IPS DF 6.9 (cell line): Measurements from ENCODE around the gene DCHS1.
A peak's percentile ranks its signal among the peaks of the same experiment; 100 is the strongest.

ENCODE experiments used
- DNase-seq: peaks from one replicate; pipeline ENCODE4 v3.0.0-alpha.2; 2013; ENCODE audit warnings: low read depth, low spot score
- H3K27ac ChIP-seq: one replicate; pipeline ENCODE4 v1.5.1; 2013; ENCODE audit warnings: low read length, control low read depth
- H3K27me3 ChIP-seq: 2 replicates; pipeline ENCODE4 v1.6.1; 2013; ENCODE audit warnings: mild to moderate bottlenecking, low read length; ENCODE audit not compliant: control insufficient read depth, insufficient read depth
- H3K36me3 ChIP-seq: 2 replicates; pipeline ENCODE4 v1.6.1; 2013; ENCODE audit warnings: low read length; ENCODE audit not compliant: control insufficient read depth, insufficient read depth
- H3K4me1 ChIP-seq: 2 replicates; pipeline ENCODE4 v1.6.1; 2013; ENCODE audit warnings: low read length; ENCODE audit not compliant: control insufficient read depth, insufficient read depth
- H3K4me3 ChIP-seq: 2 replicates; pipeline ENCODE4 v1.5.1; 2013; ENCODE audit warnings: mild to moderate bottlenecking, low read length
- H3K9me3 ChIP-seq: 2 replicates; pipeline ENCODE4 v1.6.1; 2013; ENCODE audit warnings: low read length, inconsistent platforms; ENCODE audit not compliant: control insufficient read depth, insufficient read depth
- WGBS: extraction: QIAGEN DNeasy Blood & Tissue Kit; methylation state at CpG from one replicate; pipeline ENCODE4 v1.1.7; 2013; ENCODE audit warnings: mixed read lengths, missing lambda C conversion rate; ENCODE audit not compliant: insufficient read length, insufficient coverage; 5-methylcytosine and 5-hydroxymethylcytosine counted together

Gene DCHS1

DNA sequence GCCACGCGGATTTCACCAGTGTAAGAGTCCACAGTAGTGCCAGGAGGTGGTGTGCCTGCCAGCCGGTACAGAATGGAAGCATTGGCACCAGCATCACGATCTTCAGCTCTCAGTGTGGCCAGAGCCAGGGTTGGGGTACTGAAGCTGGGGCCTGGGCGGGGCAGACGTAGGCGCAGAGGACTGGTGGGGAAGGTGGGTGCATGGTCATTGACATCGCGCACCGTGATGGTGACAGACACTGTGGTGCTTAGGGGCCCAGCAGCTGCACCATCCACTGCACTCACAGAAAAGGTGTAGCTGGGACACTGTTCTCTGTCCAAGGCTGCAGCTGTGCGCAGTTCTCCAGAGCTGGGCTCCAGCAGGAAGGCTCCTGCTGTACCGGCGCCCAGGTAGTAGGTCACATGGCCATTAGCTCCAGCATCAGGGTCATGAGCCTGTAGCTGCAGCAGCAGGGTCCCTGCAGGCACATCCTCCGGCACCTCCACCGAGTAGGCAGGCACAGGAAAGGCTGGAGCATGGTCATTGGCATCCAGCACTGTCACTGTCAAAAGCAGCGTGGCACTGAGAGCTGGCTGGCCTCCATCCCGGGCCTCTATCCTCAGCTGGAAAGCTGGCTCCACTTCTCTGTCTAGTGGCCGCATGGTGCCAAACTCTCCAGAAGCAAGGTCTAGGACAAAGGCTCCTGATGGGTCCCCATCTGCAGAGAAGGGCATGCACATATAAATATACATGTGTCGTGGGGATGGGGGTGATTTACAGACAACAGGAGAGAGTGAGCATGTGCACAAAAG is 28.4 kb downstream of the DCHS1 start:
- Histone ChIP-seq H3K4me1 (peaks cover 4% of the 10 kb centered on the region; the same call in 1 of the 2 replicates), H3K27ac (no peak overlapping the region), H3K36me3 (peaks cover 5% of the 10 kb centered on the region), H3K9me3 (no peaks in the 10 kb centered on the region), H3K4me3 (no peak overlapping the region), H3K27me3 (peaks cover 16% of the 10 kb centered on the region; the same call in 1 of the 2 replicates)
- no CpG with 5 or more reads among the region's 19 CpGs for WGBS
- DNase-seq, result no peak

DNA sequence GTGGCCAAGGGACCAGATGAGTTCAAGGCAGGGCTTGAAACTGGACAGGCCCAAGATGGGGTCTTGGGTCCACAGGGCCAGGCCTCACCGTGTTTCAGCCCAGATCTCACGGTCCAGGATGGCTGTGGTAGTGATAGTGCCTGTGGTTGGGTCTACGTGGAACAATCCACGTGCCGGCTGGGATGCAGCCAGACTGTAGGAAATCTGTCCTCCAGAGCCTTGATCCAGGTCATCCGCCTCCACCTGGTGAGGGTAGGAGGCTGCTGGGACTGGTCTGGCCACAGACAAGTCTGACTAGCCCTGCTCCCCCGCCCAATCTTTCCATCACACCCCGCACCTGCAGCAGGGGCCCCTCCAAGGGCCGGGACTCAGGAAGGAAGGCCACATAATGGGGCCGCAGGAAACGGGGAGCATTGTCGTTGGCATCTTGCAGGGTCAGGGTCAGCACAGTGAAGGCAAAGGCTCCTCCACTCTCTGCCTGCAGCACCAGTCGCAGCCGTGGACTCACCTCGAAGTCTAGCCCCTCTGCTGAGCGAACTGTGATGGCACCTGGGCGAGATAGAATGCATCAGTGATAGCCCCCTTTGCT is 29.7 kb downstream of the DCHS1 start:
- peaks cover 5% of the 10 kb centered on the region for H3K36me3 ChIP-seq
- no CpG with 5 or more reads among the region's 17 CpGs for WGBS
- peaks cover 4% of the 10 kb centered on the region; the same call in 1 of the 2 replicates for H3K4me1 ChIP-seq
- H3K27ac ChIP-seq, result no peak overlapping the region
- H3K4me3 ChIP-seq, result no peak overlapping the region
- H3K27me3 ChIP-seq, result peaks cover 10% of the 10 kb centered on the region; the same call in 1 of the 2 replicates
- no peaks in the 10 kb centered on the region for H3K9me3 ChIP-seq
- DNase-seq, result no peak

DNA sequence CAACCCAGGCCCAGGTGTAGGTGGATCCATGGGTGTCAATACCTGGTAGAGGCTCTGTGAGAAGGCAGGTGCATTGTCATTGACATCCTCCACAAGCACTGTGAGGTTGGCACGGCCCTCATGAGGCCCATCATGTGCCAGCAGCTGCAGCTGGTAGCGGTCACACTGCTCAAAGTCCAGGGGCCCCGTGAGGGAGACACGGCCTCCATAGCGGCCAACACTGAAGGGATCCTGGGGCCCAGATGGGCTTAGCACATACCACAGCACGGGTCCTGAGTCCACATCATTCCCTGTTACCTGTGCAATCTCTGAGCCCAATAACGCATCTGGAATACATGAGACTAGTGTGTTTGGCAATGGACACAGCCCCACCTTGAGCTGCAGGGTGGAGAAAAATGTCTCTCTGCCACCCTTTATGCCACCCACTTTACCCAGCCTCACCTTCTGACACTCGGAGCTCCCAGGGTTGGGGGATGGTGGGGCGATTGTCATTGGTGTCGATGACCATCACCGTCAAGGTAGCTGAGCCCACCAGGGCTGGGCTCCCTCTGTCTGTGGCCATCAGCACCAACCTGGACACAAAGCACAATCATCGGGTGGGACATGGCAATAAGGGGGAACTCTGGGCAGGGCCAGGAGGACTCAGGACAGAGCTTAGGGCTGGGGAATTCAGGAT is 30.3 kb downstream of the DCHS1 start:
- H3K4me1 ChIP-seq, result peaks cover 3% of the 10 kb centered on the region; the same call in 1 of the 2 replicates
- no peaks in the 10 kb centered on the region for H3K9me3 ChIP-seq
- H3K27ac ChIP-seq, result no peak overlapping the region
- no peak overlapping the region for H3K4me3 ChIP-seq
- no peak for DNase-seq
- no CpG with 5 or more reads among the region's 12 CpGs for WGBS
- peaks cover 6% of the 10 kb centered on the region; the same call in 1 of the 2 replicates for H3K27me3 ChIP-seq
- peaks cover 5% of the 10 kb centered on the region for H3K36me3 ChIP-seq

DNA sequence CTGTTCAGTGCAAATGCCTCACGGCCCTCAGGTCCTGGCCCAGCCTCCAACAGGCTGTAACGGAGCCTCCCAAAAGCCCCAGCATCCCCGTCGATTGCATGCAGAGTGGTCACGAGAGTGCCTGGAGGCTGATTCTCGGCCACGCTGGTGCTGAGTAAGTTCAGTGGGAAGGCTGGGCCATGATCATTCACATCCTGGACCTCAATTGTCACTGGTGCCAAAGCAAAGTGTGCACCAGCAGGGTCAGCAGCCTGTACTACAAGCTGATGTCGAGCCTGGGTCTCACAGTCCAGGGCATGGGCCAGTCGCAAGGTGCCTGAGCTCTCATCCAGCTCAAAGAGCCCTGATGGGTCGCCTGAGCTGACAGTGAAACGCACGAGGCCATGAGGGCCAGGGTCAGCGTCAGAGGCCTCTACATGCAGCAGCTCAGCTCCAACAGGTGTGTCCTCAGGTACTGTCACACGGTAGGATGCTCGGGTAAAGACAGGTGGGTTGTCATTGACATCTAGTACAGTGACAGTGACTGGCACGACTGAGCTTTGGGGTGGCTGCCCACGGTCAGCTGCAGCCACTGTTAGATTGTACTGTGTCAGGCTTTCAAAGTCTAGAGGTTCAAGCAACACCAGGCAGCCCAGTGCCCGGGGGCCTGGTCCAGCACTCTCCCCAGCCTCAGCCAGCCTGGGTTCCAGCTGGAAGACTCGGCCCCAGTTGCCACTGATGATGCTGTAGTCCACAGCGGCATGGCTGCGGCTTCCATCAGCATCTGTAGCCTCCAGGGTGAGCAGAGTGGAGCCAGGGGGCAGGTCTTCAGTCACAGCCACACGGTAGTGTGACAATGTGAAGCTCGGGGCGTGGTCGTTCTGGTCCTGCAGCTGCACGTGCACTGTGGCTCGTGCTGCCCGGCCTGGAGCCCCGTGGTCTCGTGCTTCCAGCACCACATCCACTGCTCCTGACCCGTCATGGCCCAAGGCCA is 31.9 kb downstream of the DCHS1 start:
- Histone ChIP-seq H3K4me1 (no peaks in the 10 kb centered on the region; the same call in 1 of the 2 replicates), H3K9me3 (no peaks in the 10 kb centered on the region), H3K4me3 (no peak overlapping the region), H3K27me3 (no peaks in the 10 kb centered on the region), H3K27ac (no peak overlapping the region), H3K36me3 (peaks cover 5% of the 10 kb centered on the region)
- no peak for DNase-seq
- WGBS, result no CpG with 5 or more reads among the region's 31 CpGs

DNA sequence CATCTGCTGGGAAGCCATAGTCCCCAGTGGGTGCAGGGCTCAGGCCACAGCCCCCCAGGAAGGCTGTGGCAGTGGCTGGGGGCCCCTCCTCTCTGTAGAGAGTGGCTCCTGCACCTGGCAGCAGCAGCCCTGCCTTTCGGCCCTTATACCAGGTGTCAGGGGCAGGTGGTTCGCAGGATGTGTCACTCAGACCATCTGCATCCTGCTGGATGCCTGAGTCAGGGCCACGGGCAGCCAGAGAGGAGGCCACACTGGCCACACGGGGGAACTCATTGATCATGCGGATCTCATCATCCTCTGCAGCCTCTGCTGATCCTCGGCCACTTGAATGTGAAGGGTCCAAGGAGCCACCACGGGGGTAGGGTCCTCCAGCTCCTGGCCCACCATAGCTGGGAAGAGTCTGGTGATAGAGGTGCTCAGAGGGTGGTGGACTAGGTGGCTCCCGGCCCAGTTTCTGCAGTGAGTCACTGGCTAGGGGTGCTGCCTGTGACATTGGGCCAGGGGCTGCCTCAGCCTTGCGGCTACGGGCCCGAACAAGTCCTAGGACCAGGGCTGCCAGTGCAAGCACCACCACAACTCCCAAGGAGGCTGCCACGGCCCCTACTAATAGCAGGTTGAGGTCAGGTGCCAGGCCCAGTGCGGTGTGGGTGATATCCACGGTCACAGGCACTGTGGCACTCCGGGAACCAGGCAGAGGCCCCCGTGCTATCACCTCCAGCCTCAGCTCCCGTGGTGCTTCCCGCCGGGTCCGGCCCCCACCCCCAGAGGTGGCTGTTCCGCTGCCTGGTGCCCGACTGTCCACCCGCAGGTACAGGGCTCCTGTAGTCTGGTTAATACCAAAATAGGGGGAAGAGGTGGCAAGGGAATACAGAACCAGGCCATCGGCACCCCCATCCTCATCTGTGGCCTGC is 33.1 kb downstream of the DCHS1 start:
- no CpG with 5 or more reads among the region's 24 CpGs for WGBS
- H3K36me3 ChIP-seq, result peaks cover 5% of the 10 kb centered on the region
- DNase-seq, result no peak

DNA sequence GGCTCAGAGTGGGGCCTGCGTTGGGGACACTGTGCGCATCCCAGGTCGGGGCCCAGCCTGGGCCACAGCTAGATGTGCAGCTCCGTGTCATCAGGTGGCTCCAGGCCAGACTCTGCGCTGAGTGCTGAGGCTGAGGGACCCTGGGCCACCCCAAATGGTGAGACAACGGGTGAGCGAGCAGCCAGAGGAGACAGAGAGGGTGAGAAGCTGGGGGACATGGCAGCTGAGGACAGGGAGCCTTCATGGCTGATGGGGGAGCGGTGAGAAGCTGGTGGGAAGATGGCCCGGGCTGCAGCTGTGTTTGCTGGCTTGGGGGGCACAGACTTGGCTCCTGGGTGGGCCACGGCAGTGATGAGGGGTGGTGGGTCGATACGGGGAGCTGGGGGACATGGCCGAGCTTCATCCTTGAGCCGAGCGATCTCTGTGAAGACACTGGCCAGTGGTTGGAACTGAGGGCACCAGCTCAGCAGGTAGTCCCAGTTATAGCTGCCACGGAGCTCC is 33.8 kb downstream of the DCHS1 start:
- H3K27me3 ChIP-seq, result no peaks in the 10 kb centered on the region
- H3K4me1 ChIP-seq, result no peaks in the 10 kb centered on the region; the same call in 1 of the 2 replicates
- H3K36me3 ChIP-seq, result peaks cover 5% of the 10 kb centered on the region
- WGBS, result no CpG with 5 or more reads among the region's 16 CpGs
- no peak overlapping the region for H3K27ac ChIP-seq
- H3K9me3 ChIP-seq, result no peaks in the 10 kb centered on the region
- no peak overlapping the region for H3K4me3 ChIP-seq
- no peak for DNase-seq

More for the DNA sequence above, 33.1 kb downstream of the DCHS1 start:
- H3K27ac ChIP-seq, result no peak overlapping the region
- no peaks in the 10 kb centered on the region for H3K27me3 ChIP-seq
- no peak overlapping the region for H3K4me3 ChIP-seq
- H3K9me3 ChIP-seq, result no peaks in the 10 kb centered on the region
- no peaks in the 10 kb centered on the region; the same call in 1 of the 2 replicates for H3K4me1 ChIP-seq

DNA sequence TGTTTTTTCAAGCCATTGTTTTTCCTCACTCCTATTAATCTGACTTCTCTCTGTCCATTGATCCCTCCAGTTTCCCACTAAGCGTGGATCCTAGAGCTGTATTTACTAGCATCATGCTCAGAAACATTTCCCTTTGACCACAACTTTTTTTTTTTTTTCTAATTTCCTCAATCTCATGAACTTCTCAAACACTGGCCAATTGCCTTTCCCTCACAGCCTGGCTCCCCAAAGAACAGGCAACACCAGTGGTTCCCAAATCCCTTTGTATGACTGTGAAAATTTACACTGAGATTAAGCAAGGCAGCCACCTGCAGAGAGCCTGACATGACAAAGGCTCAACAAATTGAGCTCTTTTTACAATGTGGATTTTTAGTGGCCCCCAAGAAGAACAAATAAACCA is 35.0 kb downstream of the DCHS1 start:
- H3K36me3 ChIP-seq, result no peaks in the 10 kb centered on the region; the same call in none of the 2 replicates
- H3K4me1 ChIP-seq, result no peaks in the 10 kb centered on the region; the same call in 1 of the 2 replicates
- no CpG with 5 or more reads among the region's 1 CpG for WGBS
- no peaks in the 10 kb centered on the region for H3K9me3 ChIP-seq
- no peak for DNase-seq
- H3K4me3 ChIP-seq, result no peak overlapping the region
- H3K27me3 ChIP-seq, result no peaks in the 10 kb centered on the region
- no peak overlapping the region for H3K27ac ChIP-seq

DNA sequence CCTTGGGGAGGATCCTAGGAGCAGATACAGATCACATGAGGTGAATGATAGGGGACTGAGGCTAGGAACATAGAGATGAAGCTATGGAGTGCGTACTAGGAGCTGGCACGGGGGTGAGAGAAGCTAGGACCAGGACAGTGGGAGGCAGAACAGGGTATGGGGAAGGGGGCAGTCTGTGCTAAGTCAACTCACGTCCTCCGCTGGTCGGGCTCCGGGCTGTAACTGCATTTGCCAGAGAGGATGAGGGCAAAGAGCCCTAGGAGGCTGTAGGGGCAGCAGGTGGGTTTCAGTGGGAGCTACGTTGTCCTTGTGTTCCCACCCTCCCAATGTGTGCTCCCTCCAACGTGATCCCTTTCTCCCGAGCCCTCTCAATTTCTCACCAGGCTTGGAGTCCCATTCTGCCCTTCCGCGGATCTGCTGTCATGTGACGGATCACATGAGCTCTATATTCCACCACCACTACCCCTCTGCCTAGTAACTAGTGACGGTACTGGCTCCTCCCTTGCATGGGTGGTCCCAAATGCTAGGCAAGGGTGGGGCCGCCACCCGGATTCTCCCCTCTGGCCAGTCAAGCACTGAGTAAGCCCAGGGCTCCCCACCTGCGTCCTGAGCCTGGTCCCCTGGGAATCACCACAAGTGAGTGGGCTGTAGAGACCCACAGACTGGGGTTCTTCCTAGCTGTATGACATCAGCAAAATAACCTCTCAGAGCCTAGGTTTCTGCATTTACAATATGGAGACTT is 36.4 kb downstream of the DCHS1 start, which contains the start of gene TPP1:
Gene TPP1, minus strand, starts transcription at position 419 of the 742 bp plus-strand sequence. Its CDS starts 22 bp downstream, at position 397.
- no peaks in the 10 kb centered on the region; the same call in none of the 2 replicates for H3K36me3 ChIP-seq
- H3K4me3 ChIP-seq, result peak within 1 kb of the TSS; percentile 66
- no peak within 1 kb of the TSS for H3K27ac ChIP-seq
- no peak for DNase-seq
- no peaks in the 10 kb centered on the region; the same call in 1 of the 2 replicates for H3K4me1 ChIP-seq
- H3K27me3 ChIP-seq, result no peaks in the 10 kb centered on the region
- no CpG with 5 or more reads among the region's 16 CpGs for WGBS
- no peaks in the 10 kb centered on the region for H3K9me3 ChIP-seq
